ENCODE measurements around the gene NFRKB.

Gene NFRKB

DNA sequence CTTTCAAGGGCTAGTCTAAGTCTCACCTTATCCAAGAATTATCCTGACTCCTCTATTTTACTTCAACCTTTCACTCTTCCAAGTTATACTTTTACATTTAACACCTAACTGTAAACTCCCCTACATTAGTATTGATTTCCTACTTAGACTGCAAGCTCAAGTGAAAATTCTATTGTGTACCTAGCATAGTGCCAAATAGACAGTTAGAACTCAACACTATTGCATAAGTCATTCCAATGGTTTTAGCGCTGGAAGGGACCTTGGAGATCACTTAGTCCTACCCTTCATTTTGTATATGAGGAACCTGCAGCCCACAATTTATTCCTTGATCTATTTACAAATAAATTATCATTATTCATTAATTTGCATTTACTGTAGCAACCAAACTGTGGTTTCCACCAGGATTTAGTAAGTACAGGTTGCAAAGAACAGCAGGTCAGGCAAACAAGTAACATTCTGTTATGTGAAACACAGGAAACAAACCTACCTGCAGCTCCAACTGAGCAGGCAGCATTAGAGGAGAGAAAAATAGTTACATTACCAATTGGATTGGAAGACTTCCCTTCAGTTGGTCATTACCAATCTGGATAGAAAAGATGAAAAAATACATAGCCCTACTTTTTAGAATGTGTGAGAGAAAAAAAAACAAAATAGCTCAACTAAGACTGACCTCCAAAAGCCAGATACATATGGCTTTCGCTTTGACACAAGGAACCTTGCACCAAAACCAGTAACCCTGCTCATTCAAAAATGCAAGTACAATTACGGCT lies 33.7 kb upstream of the NFRKB start:
- no peak overlapping the region for H3K4me3 ChIP-seq (ENCODE audit: low read depth, low read length)
- TF ChIP-seq, protein P1, sequence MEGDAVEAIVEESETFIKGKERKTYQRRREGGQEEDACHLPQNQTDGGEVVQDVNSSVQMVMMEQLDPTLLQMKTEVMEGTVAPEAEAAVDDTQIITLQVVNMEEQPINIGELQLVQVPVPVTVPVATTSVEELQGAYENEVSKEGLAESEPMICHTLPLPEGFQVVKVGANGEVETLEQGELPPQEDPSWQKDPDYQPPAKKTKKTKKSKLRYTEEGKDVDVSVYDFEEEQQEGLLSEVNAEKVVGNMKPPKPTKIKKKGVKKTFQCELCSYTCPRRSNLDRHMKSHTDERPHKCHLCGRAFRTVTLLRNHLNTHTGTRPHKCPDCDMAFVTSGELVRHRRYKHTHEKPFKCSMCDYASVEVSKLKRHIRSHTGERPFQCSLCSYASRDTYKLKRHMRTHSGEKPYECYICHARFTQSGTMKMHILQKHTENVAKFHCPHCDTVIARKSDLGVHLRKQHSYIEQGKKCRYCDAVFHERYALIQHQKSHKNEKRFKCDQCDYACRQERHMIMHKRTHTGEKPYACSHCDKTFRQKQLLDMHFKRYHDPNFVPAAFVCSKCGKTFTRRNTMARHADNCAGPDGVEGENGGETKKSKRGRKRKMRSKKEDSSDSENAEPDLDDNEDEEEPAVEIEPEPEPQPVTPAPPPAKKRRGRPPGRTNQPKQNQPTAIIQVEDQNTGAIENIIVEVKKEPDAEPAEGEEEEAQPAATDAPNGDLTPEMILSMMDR (conservative IDR thresholded peaks at IDR 0.05; ENCODE audit: low read depth, low read length): no peak
- DNase-seq (ENCODE audit: low read depth): no peak

DNA sequence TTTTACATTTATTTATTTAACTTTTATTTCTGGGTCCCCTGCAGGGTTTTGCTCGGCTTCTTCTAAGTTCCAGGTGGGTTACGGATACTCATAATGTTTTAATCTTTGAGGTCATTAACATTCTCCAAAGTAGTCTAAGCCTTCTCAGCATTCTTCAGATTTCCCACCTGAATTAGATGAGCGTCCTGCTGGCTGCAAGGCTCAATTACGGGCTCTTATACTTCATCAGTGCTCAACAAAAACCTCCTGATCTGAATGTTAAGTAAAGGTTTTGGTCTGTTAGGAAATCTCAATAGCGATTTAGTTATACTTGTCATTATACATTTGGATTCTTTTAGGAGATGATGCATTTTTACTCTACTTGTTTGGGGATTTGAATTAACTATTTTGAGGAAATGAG lies 27.3 kb upstream of the NFRKB start:
- TF ChIP-seq, protein P1 (conservative IDR thresholded peaks at IDR 0.05; ENCODE audit: low read depth, low read length): no peak
- no peak overlapping the region for H3K4me3 ChIP-seq (ENCODE audit: low read depth, low read length)

DNA sequence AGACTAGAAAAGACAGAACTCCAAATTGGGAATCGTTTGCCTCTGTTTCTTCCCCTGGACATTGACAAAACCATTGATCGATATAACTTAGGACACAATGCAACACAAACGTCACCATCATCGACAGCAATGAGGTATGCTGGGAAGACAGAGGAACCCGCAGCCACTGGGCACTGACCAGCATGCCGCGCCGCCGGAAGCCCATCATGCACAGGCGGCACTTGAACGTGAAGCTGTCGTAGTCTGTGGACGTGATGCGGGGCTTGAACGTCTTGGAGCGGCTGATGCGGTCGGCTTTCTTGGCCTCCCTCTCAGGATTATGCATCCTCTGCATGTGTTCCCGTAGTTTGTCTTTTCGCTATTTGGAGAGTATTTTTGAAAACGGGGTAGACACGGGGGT lies 23.0 kb upstream of the NFRKB start:
- TF ChIP-seq, protein P1 (conservative IDR thresholded peaks at IDR 0.05; ENCODE audit: low read depth, low read length): no peak
- DNase-seq (ENCODE audit: low read depth): no peak
- H3K4me3 ChIP-seq (ENCODE audit: low read depth, low read length): no peak overlapping the region

More for the DNA sequence above, 27.3 kb upstream of the NFRKB start:
- DNase-seq (ENCODE audit: low read depth): no peak

DNA sequence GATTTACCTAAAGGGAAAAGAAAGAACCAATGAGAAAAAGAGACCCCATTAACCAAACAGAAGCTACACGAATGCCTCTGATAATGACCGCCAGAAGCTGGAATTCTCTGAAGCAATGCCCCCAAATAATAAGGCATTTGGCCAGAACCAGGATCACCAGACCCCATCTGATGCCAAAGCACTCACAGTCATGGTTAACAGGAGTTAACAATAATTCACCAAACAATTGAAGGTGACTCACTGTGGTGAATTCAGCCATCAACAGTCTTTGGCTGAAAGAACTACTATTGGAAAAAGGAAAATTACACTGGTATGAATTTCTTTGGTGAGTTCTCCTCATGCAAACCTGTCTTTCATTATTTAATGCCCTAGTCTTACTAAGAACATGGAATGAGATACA lies 21.9 kb upstream of the NFRKB start:
- H3K4me3 ChIP-seq (ENCODE audit: low read depth, low read length): no peak overlapping the region
- DNase-seq (ENCODE audit: low read depth): no peak
- TF ChIP-seq, protein P1 (conservative IDR thresholded peaks at IDR 0.05; ENCODE audit: low read depth, low read length): no peak

DNA sequence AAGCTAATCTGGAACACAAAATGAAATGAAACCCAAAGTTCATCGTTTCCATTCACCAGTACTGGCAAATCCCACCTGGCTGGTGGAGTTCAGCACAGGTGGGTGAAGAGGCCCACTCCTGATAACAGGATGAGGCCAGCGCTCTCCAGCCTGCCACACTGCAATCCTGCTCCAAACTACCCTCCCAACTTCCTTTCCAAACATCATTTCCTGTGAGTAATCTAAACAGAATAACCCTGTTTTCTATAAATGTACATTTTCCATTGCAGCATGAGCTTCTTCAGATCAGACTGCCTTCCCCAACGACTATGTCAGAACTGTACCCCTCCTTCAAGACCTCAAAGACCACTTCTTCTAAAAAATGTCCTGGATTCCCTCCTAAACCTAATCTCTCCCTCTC lies 15.9 kb upstream of the NFRKB start:
- H3K4me3 ChIP-seq (ENCODE audit: low read depth, low read length): no peak overlapping the region
- TF ChIP-seq, protein P1 (conservative IDR thresholded peaks at IDR 0.05; ENCODE audit: low read depth, low read length): no peak
- peak; percentile 42 for DNase-seq (ENCODE audit: low read depth)

DNA sequence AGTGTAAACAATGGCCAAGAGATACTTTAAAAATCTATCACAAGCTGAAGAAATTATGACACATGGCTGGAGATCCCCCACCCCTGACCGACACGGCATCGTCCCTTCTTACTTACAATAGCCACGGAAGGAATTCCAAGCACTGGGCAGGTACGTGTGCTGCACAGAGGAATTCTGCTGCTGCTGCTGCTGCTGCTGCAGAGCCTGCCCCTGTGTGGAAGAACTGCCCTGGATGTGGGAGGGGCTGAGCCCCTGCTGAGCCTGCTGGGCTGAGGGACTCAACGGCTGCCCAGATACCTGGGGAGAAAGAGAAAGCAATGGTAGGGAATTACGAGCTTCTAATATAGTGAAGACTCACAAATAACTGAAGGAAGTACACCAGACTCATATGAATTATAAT lies 15.0 kb upstream of the NFRKB start:
- DNase-seq (ENCODE audit: low read depth): peak; percentile 27
- TF ChIP-seq, protein P1 (conservative IDR thresholded peaks at IDR 0.05; ENCODE audit: low read depth, low read length): no peak
- no peak overlapping the region for H3K4me3 ChIP-seq (ENCODE audit: low read depth, low read length)

DNA sequence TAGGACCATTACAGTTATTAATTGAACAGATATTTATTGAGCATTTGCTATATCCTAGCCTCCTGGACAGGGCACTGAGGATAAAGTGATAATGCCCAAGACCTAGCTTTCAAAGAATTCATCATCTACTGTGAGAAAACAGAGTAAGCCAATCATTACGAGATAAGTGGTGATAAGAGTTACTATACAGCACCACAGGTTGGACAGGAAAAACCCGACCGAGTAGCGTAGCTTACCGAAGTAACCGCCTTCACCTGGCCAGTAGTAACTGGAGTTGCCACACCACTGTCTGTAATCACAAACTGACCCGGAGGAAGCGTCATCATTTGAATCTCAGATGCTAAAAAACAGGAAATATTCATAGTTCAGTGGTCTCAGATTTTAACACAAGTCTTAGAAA lies 10.0 kb upstream of the NFRKB start:
- DNase-seq (ENCODE audit: low read depth): no peak
- TF ChIP-seq, protein P1 (conservative IDR thresholded peaks at IDR 0.05; ENCODE audit: low read depth, low read length): no peak
- no peak overlapping the region for H3K4me3 ChIP-seq (ENCODE audit: low read depth, low read length)
